GM18507 (cell line): ENCODE data around the gene ITGBL1.
"Not testable (repeated sequence)": the region's sequence is repeated elsewhere in the genome, so short reads cannot be mapped to it uniquely, and the experiment has no call there.

ENCODE experiments used
- DNase-seq: peaks from one replicate; pipeline ENCODE4 v3.0.0; 2011; ENCODE audit warnings: low read depth; ENCODE audit not compliant: insufficient read length; ENCODE audit errors: extremely low spot score
- FAIRE-seq: peaks from 2 replicates; lab custom pipeline; 2011; peaks lifted over from hg19 to GRCh38; lab: Jason Lieb, UNC

The ITGBL1 gene

GRCh38 chr13:101493541-101493940 is 41.1 kb downstream of the ITGBL1 start:
- FAIRE-seq (no peak), DNase-seq (no peak)

- no peak for DNase-seq
- FAIRE-seq, result no peak
Observed at GRCh38 chr13:101499406-101499805, 46.9 kb downstream of the ITGBL1 start.

- no peak for DNase-seq
- no peak for FAIRE-seq
Observed at GRCh38 chr13:101502618-101503017, 50.1 kb downstream of the ITGBL1 start.

- DNase-seq (no peak), FAIRE-seq (no peak)
Observed at GRCh38 chr13:101511161-101511560, 58.7 kb downstream of the ITGBL1 start.

GRCh38 chr13:101511766-101512165 is 59.3 kb downstream of the ITGBL1 start:
- DNase-seq, result no peak
- FAIRE-seq, result no peak

- DNase-seq, result no peak
- FAIRE-seq, result no peak
Observed at GRCh38 chr13:101512650-101513049, 60.2 kb downstream of the ITGBL1 start.

- no peak for DNase-seq
- FAIRE-seq, result no peak
Observed at GRCh38 chr13:101514100-101514499, 61.6 kb downstream of the ITGBL1 start.

- DNase-seq, result no peak
- peak; percentile 66 for FAIRE-seq
Observed at GRCh38 chr13:101514695-101515275, 62.3 kb downstream of the ITGBL1 start.

GRCh38 chr13:101515504-101515903 is 63.0 kb downstream of the ITGBL1 start:
- no peak for DNase-seq
- no peak for FAIRE-seq

GRCh38 chr13:101516262-101516661 is 63.8 kb downstream of the ITGBL1 start:
- FAIRE-seq (no peak), DNase-seq (no peak)

- DNase-seq (no peak), FAIRE-seq (peak; percentile 9)
Observed at GRCh38 chr13:101520672-101521071, 68.2 kb downstream of the ITGBL1 start.

GRCh38 chr13:101521371-101521770 is 68.9 kb downstream of the ITGBL1 start:
- FAIRE-seq (no peak), DNase-seq (no peak)

GRCh38 chr13:101522607-101523006 is 70.1 kb downstream of the ITGBL1 start:
- FAIRE-seq (no peak), DNase-seq (no peak)

- DNase-seq (no peak), FAIRE-seq (no peak)
Observed at GRCh38 chr13:101523154-101524131, 71.0 kb downstream of the ITGBL1 start.

- no peak for DNase-seq
- FAIRE-seq, result no peak
Observed at GRCh38 chr13:101527130-101527529, 74.7 kb downstream of the ITGBL1 start.

- FAIRE-seq, result no peak
- DNase-seq, result no peak
Observed at GRCh38 chr13:101529422-101529821, 76.9 kb downstream of the ITGBL1 start.

- FAIRE-seq (no peak), DNase-seq (no peak)
Observed at GRCh38 chr13:101530293-101530692, 77.8 kb downstream of the ITGBL1 start.

- no peak for FAIRE-seq
- no peak for DNase-seq
Observed at GRCh38 chr13:101535192-101535746, 82.8 kb downstream of the ITGBL1 start.

- DNase-seq, result no peak
- no peak for FAIRE-seq
Observed at GRCh38 chr13:101536079-101536478, 83.6 kb downstream of the ITGBL1 start.

GRCh38 chr13:101544544-101544943 is 92.1 kb downstream of the ITGBL1 start:
- not testable (repeated sequence) for FAIRE-seq, DNase-seq

GRCh38 chr13:101544979-101545378 is 92.5 kb downstream of the ITGBL1 start:
- FAIRE-seq (no peak), DNase-seq (no peak)
